ENCODE results near the gene TPSD1.
"Not testable (repeated sequence)": the region's sequence is repeated elsewhere in the genome, so short reads cannot be mapped to it uniquely, and the experiment has no call there.

TPSD1 gene

DNA sequence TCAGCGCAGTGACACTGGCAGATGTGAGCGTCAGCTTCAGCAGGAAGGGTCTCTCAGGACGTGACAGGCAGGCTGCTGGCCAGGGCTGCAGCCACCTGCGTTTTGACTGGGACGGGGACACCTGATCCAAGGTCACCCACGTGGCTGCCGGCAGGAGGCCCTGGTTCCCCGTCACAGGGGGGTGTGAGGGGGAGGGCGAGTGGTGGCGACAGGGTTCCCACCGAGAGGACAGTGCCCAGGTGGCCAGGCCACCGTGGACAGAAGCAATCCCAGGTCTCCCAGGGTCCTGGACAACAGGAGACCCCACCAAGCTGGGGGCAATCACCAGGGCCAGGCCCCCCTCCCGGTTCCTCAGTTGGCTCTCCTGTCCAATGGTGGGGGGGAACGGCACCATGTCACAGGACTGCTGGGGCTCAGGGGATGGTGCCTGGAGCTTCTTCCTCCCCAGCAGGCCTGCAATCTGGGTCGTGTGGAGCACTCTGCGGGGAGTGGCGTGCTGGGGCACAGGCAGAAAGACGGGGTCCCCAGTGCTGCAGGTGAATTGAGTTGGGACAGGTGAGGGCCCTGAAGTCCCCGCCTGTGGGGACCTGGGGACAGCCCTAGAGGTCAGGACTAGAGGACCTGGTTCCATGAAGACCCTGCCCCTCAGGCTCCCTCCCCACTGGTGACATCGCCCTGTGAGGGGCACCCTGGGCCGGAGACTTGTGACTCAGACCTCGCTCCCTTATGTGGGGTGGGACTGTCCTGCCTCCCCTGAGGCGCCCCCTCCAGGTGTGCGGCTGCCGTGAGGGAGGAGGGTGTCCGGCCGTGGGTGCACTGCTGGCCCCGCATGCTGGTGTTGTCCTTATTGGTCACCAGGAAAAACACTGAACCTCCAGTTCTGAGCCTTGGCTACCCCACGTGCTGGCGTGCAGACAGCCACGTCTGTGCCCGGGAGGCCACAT is 11.7 kb upstream of the TPSD1 start:
- H3K4me3 ChIP-seq; H3K27ac ChIP-seq; H3K9me3 ChIP-seq; intact Hi-C loops (cut with DNase I; ENCODE audit: low total_unique reads); H3K4me1 ChIP-seq; H3K36me3 ChIP-seq; DNase-seq: not testable (repeated sequence)
- peaks cover 0 to 40% of the 10 kb centered on the region in 2 donors for H3K27me3 ChIP-seq

DNA sequence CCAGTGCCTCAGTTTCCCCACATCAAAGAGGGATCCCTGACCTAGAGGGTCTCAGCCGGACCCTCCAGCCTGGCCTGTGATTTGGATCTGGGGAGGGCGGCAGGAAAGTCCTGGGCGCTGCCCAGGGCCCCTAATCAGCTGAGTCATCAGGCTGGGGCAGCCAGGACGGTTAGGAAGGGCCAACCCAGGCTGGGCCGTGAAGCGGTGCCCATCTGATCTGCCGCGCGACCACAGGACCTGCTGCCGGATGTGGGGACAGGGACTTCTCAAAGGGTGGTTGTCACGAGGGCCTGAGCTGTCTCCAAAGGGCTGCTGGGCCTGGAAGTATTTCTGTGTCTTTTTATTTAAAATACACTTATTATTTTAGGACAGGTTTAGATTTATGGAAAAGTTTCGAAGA is 11.0 kb upstream of the TPSD1 start:
- intact Hi-C loops (cut with DNase I; ENCODE audit: low total_unique reads) = no loop called here
- Histone ChIP-seq H3K4me1 (no peaks in the 10 kb centered on the region), H3K4me3 (no peak overlapping the region), H3K27me3 (peaks cover 0 to 35% of the 10 kb centered on the region in 2 donors), H3K9me3 (no peaks in the 10 kb centered on the region), H3K27ac (no peak overlapping the region), H3K36me3 (no peaks in the 10 kb centered on the region)
- DNase-seq = no peak
- TF ChIP-seq, protein P1, sequence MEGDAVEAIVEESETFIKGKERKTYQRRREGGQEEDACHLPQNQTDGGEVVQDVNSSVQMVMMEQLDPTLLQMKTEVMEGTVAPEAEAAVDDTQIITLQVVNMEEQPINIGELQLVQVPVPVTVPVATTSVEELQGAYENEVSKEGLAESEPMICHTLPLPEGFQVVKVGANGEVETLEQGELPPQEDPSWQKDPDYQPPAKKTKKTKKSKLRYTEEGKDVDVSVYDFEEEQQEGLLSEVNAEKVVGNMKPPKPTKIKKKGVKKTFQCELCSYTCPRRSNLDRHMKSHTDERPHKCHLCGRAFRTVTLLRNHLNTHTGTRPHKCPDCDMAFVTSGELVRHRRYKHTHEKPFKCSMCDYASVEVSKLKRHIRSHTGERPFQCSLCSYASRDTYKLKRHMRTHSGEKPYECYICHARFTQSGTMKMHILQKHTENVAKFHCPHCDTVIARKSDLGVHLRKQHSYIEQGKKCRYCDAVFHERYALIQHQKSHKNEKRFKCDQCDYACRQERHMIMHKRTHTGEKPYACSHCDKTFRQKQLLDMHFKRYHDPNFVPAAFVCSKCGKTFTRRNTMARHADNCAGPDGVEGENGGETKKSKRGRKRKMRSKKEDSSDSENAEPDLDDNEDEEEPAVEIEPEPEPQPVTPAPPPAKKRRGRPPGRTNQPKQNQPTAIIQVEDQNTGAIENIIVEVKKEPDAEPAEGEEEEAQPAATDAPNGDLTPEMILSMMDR (IDR thresholded peaks at IDR 0.05) = no peak

DNA sequence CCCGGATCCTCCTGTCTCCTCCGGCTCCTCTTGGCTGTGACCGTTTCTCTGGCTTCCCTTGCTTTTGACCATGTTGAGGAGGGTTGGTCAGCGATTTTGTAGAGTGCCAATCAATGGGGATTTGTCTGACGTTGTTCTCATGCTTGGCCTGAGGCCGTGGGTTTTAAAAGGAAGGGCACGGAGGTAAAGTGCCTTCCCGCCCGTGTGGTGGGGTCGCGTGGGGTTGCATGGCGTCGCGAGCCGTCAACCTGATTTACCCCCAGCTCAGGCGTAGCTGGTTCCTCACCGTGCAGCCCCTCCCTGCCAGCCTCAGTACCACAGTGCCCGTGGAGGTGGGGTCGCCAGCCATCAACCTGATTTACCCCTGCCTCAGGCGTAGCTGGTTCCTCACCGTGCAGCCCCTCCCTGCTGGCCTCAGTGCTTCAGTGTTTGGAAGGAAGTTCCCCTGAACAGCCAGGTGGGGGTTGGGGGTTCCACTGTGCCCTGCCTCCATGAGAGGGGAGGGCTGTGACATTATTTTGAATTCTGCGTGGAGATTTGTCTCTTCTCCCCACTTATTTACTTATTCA is 10.3 kb upstream of the TPSD1 start:
- intact Hi-C loops (cut with DNase I; ENCODE audit: low total_unique reads) = no loop called here
- no peak overlapping the region for H3K27ac ChIP-seq
- TF ChIP-seq, protein P1 (IDR thresholded peaks at IDR 0.05) = no peak
- no peaks in the 10 kb centered on the region for H3K4me1 ChIP-seq
- no peaks in the 10 kb centered on the region for H3K9me3 ChIP-seq
- peaks cover 0 to 30% of the 10 kb centered on the region in 2 donors for H3K27me3 ChIP-seq
- H3K4me3 ChIP-seq = no peak overlapping the region
- no peaks in the 10 kb centered on the region for H3K36me3 ChIP-seq
- DNase-seq = no peak

DNA sequence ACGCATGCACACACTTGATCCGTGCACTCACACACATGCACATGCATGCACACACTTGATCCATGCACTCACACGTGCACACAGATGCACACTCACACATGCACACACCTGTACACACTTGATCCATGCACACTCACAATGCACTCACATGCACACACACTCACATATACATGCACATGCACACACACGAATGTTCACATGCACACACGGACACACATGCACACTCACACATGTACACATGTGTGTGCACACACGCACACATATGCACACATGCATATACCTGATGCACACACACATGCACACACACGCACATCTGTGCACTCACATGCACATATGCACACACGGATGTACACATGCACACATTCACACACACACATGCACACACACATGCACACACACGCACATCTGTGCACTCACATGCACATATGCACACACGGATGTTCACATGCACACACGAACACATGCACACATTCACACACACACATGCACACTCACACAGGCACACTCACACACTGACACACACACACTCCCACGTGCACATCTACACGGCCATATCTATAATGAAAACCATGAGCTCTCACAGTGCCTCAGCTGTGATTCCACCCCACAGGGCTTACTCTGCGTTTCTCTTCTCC is 7.8 kb upstream of the TPSD1 start:
- H3K4me1 ChIP-seq; H3K4me3 ChIP-seq; DNase-seq; intact Hi-C loops (cut with DNase I; ENCODE audit: low total_unique reads); H3K36me3 ChIP-seq; H3K9me3 ChIP-seq; H3K27ac ChIP-seq: not testable (repeated sequence)
- peaks cover 0 to 30% of the 10 kb centered on the region in 2 donors for H3K27me3 ChIP-seq

DNA sequence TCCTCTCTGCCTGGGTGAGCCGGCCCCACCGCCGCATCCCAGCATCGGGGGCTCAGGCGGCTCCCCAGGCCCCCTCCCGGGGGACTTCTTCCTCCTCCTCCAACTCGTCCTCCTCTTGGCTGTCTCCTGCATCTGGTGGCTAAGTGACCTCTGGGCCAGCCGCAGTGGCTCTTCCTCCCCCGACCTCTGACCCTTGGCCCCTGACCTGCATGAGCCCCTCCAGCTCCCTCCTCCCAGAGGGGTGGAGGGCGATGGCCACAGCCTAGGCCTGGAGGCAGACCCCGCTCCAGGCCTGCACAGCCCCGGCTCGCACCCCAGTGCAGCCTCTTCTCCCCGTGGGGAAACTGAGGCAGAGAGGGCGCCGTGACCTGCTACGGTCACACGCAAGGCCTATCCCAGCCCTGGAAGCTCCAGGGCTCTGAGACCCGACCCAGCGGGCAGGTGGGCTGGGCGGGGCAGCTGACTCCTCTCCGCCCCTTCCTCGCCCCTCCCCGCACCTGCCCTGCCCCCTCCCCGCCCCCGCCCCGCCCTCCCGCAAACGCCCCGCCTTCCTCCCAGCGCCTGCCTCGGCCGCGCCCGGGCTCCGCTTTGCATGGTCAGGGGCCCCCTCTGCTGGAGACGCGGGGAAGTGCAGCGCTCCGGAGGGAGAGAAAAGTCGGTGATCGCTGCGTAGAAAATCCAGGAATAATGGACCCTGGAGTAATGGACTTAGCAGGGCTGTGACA is 6.7 kb upstream of the TPSD1 start:
- intact Hi-C loops (cut with DNase I; ENCODE audit: low total_unique reads); H3K27ac ChIP-seq; H3K4me1 ChIP-seq; H3K4me3 ChIP-seq; DNase-seq; H3K9me3 ChIP-seq; H3K36me3 ChIP-seq: not testable (repeated sequence)
- H3K27me3 ChIP-seq = peaks cover 0 to 25% of the 10 kb centered on the region in 2 donors

DNA sequence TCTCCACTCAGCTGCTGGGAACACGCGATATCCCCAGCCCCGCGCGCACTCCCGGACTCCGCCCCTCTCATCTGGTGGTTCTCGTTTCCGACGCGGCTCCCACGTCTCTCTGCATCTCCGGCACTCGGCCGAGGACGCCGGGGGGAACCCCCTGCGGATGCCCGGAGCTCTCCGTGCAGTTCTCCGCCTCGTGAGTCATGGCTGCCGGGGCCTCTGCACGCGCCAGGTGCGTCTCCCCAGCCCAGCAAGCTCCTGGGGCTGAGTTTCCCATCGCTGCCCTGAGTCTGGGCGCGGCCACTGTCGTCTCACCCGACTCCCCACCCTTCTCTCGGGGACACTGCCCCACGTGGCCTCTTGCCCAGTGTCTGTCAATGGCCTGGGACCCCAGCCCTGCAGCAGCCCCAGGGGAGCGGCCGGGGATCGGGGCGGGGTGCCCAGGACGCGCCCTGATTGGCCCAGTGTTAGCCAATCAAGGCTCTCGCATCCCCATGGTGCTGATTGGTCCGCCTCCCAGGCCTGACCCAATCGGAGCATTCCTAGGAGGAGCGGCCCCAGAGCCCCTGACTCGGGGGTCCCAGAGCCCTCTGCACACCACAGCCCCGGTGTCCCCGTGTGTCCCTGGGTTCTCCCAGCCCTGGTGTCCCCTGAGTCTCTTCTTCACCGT is 2.0 kb upstream of the TPSD1 start:
- H3K27me3 ChIP-seq = peaks cover 0 to 35% of the 10 kb centered on the region in 2 donors
- H3K4me1 ChIP-seq; DNase-seq; intact Hi-C loops (cut with DNase I; ENCODE audit: low total_unique reads); H3K27ac ChIP-seq; H3K4me3 ChIP-seq; H3K9me3 ChIP-seq; H3K36me3 ChIP-seq: not testable (repeated sequence)

DNA sequence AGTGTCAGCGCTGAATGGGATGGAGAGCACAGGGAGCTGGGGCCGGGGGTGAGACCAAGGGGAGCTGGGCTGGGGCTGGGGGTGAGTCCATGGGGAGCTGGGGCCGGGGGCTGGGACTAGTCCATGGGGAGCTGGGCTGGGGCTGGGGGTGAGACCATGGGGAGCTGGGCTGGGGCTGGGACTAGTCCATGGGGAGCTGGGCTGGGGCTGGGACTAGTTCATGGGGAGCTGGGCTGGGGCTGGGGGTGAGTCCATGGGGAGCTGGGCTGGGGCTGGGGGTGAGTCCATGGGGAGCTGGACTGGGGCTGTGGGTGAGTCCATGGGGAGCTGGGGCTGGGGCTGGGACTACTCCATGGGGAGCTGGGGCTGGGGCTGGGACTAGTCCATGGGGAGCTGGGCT is 1.0 kb upstream of the TPSD1 start:
- peaks cover 0 to 45% of the 10 kb centered on the region in 2 donors for H3K27me3 ChIP-seq
- H3K4me3 ChIP-seq; intact Hi-C loops (cut with DNase I; ENCODE audit: low total_unique reads); H3K4me1 ChIP-seq; H3K27ac ChIP-seq; H3K36me3 ChIP-seq; DNase-seq; H3K9me3 ChIP-seq: not testable (repeated sequence)

DNA sequence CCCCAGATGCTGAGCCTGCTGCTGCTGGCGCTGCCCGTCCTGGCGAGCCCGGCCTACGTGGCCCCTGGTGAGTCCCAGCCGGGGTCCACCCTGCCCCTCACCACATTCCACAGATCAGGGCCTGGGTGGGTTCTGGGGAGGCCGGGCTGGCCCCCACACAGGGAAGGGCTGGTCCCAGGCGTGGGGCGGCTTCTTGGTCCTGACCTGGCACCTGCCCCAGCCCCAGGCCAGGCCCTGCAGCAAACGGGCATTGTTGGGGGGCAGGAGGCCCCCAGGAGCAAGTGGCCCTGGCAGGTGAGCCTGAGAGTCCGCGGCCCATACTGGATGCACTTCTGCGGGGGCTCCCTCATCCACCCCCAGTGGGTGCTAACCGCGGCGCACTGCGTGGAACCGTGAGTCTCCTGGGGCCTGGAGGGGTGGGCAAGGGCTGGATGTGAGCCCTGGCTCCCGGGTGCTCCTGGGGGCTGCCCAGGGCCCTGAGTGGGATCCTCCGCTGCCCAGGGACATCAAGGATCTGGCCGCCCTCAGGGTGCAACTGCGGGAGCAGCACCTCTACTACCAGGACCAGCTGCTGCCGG is 516 bp downstream of the TPSD1 start:
- H3K27me3 ChIP-seq = peaks cover 0 to 61% of the 10 kb centered on the region in 2 donors
- H3K4me3 ChIP-seq; H3K27ac ChIP-seq; H3K36me3 ChIP-seq; H3K9me3 ChIP-seq; DNase-seq; intact Hi-C loops (cut with DNase I; ENCODE audit: low total_unique reads): not testable (repeated sequence)
- H3K4me1 ChIP-seq = peaks cover 0 to 13% (median 0%) of the 10 kb centered on the region in 4 donors

Measured in tibial artery (tissue), 4 donors.